ENCODE data around the gene BBS4.

- TF ChIP-seq EP300 (IDR thresholded peaks at IDR 0.05) = no peak
- no peak for TF ChIP-seq POLR2A (IDR thresholded peaks at IDR 0.05)
- no peak for TF ChIP-seq CTCF (IDR thresholded peaks at IDR 0.05)
Observed at GRCh38 chr15:72727154-72727553, 41.1 kb downstream of the BBS4 start.
